Upper lobe of right lung (tissue), 1 donor: ENCODE data around the gene NUTF2. TPM values are rescaled to one million over a fixed set of nuclear protein-coding genes. Genes with fewer than 3 reads are reported as not detected.

ENCODE experiments used
- ATAC-seq: fragments of 200-7000 bp; cut with Tn5 transposase; one replicate; pipeline ENCODE4 v1.9.1; 2020; ENCODE audit warnings: mild to moderate bottlenecking, moderate library complexity
- DNase-seq: peaks from one replicate; pipeline ENCODE4 v3.0.0-alpha.2; 2020
- H3K27ac ChIP-seq: fragments of 200-600 bp; one replicate; pipeline ENCODE4 v1.8.0; 2022
- H3K27me3 ChIP-seq: fragments of 200-600 bp; one replicate; pipeline ENCODE4 v1.8.0; 2022; ENCODE audit warnings: mild to moderate bottlenecking
- H3K36me3 ChIP-seq: fragments of 200-600 bp; one replicate; pipeline ENCODE4 v1.8.0; 2022
- H3K4me1 ChIP-seq: fragments of 200-600 bp; one replicate; pipeline ENCODE4 v1.8.0; 2022
- H3K4me3 ChIP-seq: fragments of 200-600 bp; one replicate; pipeline ENCODE4 v1.8.0; 2022; ENCODE audit warnings: mild to moderate bottlenecking
- H3K9me3 ChIP-seq: fragments of 200-600 bp; one replicate; pipeline ENCODE4 v1.8.0; 2022
- intact Hi-C: fragments of 100-400 bp; cut with DNase I; formaldehyde crosslinking; loops from one replicate; pipeline ENCODE4 v1.11.0; 2022
- total RNA-seq: library from RNA; stranded (reverse); fragmentation: NEBNext Ultra II Directional; extraction: Animal tissue kit (Norgen Biotek cat#: 25700); gene quantifications from one replicate; pipeline ENCODE4 v1.2.1, GENCODE V29; 2021
- TF ChIP-seq, protein P1 (sequence below): fragments of 200-600 bp; IDR thresholded peaks from one replicate; pipeline ENCODE4 v1.8.0; 2022; ENCODE audit warnings: antibody characterized with exemption
- donor health status: DM: no; HTN: yes; CAD: no; lungs with severe emphysema.

The NUTF2 gene
- total RNA-seq, 1 donor from 2014 or later = 55.0 TPM

DNA sequence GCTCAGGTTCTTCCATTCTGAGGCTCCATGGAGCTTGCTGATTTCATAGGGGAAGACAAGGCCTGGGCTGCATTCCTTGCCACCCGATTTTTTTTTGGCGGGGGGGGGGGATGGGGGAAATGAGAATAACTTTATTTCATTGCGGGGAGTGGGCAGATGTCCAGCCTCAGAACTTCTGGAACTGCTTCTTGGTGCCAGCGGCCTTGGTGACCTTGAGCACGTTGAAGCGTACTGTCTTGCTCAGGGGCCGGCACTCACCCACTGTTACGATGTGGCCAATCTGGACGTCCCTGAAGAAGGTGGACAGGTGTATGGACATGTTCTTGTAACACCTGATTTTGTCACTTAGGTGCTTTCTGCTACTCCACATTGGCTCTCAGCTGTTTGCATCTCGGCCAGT, 9.1 kb downstream of the NUTF2 start:
- H3K9me3 ChIP-seq = no peaks in the 10 kb centered on the region
- H3K27me3 ChIP-seq = no peaks in the 10 kb centered on the region
- H3K36me3 ChIP-seq = peaks cover 4% of the 10 kb centered on the region
- ATAC-seq (no peak), DNase-seq (no peak)
- no peak overlapping the region for H3K4me3 ChIP-seq
- no peak overlapping the region for H3K27ac ChIP-seq
- intact Hi-C loops = no loop called here
- peaks cover 20% of the 10 kb centered on the region for H3K4me1 ChIP-seq
- TF ChIP-seq, protein P1, sequence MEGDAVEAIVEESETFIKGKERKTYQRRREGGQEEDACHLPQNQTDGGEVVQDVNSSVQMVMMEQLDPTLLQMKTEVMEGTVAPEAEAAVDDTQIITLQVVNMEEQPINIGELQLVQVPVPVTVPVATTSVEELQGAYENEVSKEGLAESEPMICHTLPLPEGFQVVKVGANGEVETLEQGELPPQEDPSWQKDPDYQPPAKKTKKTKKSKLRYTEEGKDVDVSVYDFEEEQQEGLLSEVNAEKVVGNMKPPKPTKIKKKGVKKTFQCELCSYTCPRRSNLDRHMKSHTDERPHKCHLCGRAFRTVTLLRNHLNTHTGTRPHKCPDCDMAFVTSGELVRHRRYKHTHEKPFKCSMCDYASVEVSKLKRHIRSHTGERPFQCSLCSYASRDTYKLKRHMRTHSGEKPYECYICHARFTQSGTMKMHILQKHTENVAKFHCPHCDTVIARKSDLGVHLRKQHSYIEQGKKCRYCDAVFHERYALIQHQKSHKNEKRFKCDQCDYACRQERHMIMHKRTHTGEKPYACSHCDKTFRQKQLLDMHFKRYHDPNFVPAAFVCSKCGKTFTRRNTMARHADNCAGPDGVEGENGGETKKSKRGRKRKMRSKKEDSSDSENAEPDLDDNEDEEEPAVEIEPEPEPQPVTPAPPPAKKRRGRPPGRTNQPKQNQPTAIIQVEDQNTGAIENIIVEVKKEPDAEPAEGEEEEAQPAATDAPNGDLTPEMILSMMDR = no peak

GRCh38 chr16:67856927-67857546, 10.3 kb downstream of the NUTF2 start:
- intact Hi-C loops = no loop called here
- Histone ChIP-seq H3K36me3 (peaks cover 11% of the 10 kb centered on the region), H3K4me1 (peaks cover 20% of the 10 kb centered on the region), H3K27me3 (no peaks in the 10 kb centered on the region), H3K27ac (peak overlapping the region; percentile 89), H3K4me3 (no peak overlapping the region), H3K9me3 (no peaks in the 10 kb centered on the region)
- no peak for ATAC-seq
- DNase-seq = no peak
- TF ChIP-seq, protein P1 = no peak

DNA sequence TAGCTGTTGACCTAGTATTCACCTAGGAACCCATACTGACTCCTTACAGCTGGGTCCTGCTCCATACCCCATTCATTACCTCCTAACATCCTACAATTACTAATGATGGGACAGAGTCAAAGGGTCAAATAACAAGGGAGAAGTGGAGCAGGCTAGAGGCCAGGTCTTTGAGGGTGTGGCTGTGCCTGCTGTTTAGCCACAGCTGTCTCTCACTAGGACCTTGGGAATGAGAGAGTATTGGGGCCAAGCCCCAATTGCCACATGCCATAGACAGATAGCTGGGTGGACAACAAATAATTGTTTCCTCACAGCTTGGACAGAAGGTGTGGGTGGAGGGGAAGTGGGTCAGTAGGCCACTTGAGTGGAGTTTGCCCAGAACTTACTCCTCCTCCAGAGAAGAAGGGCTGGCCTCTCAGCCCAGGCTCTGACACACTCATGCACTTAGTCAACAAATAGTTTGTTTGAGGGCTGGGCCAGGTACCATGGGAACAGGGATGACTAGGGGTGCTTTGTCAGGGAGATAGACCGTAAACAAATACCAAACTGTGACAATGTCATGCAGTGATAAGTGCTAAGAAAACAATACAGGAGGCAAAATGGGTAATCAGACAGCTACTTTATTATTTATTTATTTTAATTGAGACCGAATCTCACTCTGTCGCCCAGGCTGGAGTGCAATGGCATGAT, 11.0 kb downstream of the NUTF2 start:
- Histone ChIP-seq H3K36me3 (peaks cover 11% of the 10 kb centered on the region), H3K27ac (peak overlapping the region; percentile 89), H3K9me3 (no peaks in the 10 kb centered on the region), H3K4me1 (peaks cover 20% of the 10 kb centered on the region), H3K4me3 (no peak overlapping the region), H3K27me3 (no peaks in the 10 kb centered on the region)
- intact Hi-C loops = no loop called here
- TF ChIP-seq, protein P1 = no peak
- DNase-seq (peak; percentile 84), ATAC-seq (peak; percentile 97)

- ATAC-seq = peak; percentile 43
- Histone ChIP-seq H3K27me3 (no peaks in the 10 kb centered on the region), H3K36me3 (peaks cover 11% of the 10 kb centered on the region), H3K27ac (peak overlapping the region; percentile 89), H3K9me3 (no peaks in the 10 kb centered on the region), H3K4me3 (no peak overlapping the region), H3K4me1 (peaks cover 22% of the 10 kb centered on the region)
- intact Hi-C loops = no loop called here
- no peak for DNase-seq
- TF ChIP-seq, protein P1 = no peak
Observed at GRCh38 chr16:67858500-67858899, 11.8 kb downstream of the NUTF2 start.

DNA sequence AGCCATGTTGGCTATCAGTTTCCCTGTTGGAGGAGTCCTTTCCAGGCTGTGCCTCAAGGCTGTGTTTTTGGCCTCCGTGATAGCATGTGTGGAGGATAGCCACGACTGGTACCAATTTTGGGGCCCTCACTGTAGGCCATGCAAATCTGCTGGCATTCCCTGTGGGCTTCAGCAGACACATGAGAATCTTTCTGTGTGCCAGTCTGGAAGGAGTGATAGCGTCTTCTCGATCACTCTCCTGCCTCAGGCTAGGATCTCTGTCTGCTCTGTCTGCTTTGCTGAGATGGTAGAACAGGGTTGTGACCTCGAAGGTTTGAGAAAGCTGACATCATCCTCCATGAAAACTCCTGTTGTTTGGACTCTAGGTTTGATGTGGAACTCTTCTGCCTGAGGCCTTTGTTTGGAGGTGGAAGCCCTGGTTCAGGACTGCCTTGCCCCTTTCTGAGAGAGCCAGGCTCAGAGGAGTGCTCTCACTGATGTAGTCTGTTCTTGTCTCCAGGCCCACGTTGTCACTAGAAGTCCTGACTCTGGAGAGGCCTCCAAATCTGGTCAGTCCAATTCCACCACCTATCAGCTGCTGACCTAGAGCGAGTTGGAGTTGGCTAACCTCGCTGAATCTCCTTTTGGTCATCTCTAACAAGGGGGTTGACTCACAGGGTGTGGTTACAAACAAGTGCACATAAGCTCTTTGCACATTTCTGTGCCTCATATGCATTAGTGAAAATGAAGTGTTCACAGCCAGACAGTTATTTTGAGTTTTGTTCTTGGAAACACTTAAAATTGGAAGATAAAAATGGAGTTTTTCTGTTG, 14.1 kb downstream of the NUTF2 start:
- H3K36me3 ChIP-seq = peaks cover 19% of the 10 kb centered on the region
- H3K4me1 ChIP-seq = peaks cover 25% of the 10 kb centered on the region
- no peak overlapping the region for H3K4me3 ChIP-seq
- no peaks in the 10 kb centered on the region for H3K9me3 ChIP-seq
- ATAC-seq = no peak
- intact Hi-C loops = no loop called here
- H3K27me3 ChIP-seq = no peaks in the 10 kb centered on the region
- TF ChIP-seq, protein P1 = no peak
- no peak for DNase-seq
- no peak overlapping the region for H3K27ac ChIP-seq
